Spleen (tissue), 11 donors: ENCODE data around the gene RPAIN. TPM values are rescaled to one million over a fixed set of nuclear protein-coding genes. Genes with fewer than 3 reads are reported as not detected.
A peak's percentile ranks its signal among the peaks of the same experiment; 100 is the strongest.

Experiments used
- DNase-seq: peaks from one replicate; pipeline ENCODE4 v3.0.0-alpha.2; 2020
- H3K27ac ChIP-seq, 8 donors: fragments of 200-600 bp; sonication (generic) in 7 of 8; 1 replicate in 4 of 8; 2 replicates in 4 of 8; pipeline versions ENCODE4 v1.5.0 to v1.8.0; 2016 to 2021; ENCODE audit warnings: inconsistent platforms in 4 of 8, mild to moderate bottlenecking in 4 of 8, moderate library complexity in 1 of 8
- H3K27me3 ChIP-seq, 7 donors: fragments of 200-600 bp; sonication (generic) in 6 of 7; replicated peaks in 1 of 7; 1 replicate in 4 of 7; 2 replicates in 3 of 7; pipeline versions ENCODE4 v1.5.0 to v1.8.0; 2016 to 2021; ENCODE audit warnings: inconsistent platforms in 3 of 7, mild to moderate bottlenecking in 1 of 7
- H3K36me3 ChIP-seq, 6 donors: fragments of 200-600 bp; sonication (generic) in 5 of 6; 1 replicate in 4 of 6; 2 replicates in 2 of 6; pipeline versions ENCODE4 v1.5.0 to v1.8.0; 2016 to 2021; ENCODE audit warnings: inconsistent platforms in 2 of 6
- H3K4me1 ChIP-seq, 6 donors: fragments of 200-600 bp; sonication (generic) in 5 of 6; 1 replicate in 3 of 6; 2 replicates in 3 of 6; pipeline versions ENCODE4 v1.5.0 to v1.8.0; 2016 to 2021; ENCODE audit warnings: inconsistent platforms in 3 of 6
- H3K4me3 ChIP-seq, 8 donors: fragments of 200-600 bp; sonication (generic) in 7 of 8; 1 replicate in 4 of 8; 2 replicates in 4 of 8; pipeline versions ENCODE4 v1.5.0 to v1.8.0; 2016 to 2021; ENCODE audit warnings: inconsistent platforms in 4 of 8, mild to moderate bottlenecking in 4 of 8, moderate library complexity in 2 of 8
- H3K9me3 ChIP-seq, 8 donors: fragments of 200-600 bp; sonication (generic) in 7 of 8; 1 replicate in 4 of 8; 2 replicates in 4 of 8; pipeline versions ENCODE4 v1.5.0 to v1.8.0; 2016 to 2021; ENCODE audit warnings: inconsistent platforms in 4 of 8
- CTCF ChIP-seq, 11 experiments: fragments of 200-600 bp in 7 of 11; fragments of 450-650 bp in 4 of 11; sonication (generic) in 4 of 11; IDR thresholded peaks in 8 of 11; conservative IDR thresholded peaks in 3 of 11; 1 replicate in 7 of 11; 2 replicates in 4 of 11; pipeline versions ENCODE4 v1.4.0 to v1.8.0; 2016 to 2021; ENCODE audit warnings: antibody characterized with exemption in 11 of 11, inconsistent platforms in 4 of 11, mild to moderate bottlenecking in 1 of 11
- POLR2A ChIP-seq, 3 donors: fragments of 450-650 bp; IDR thresholded peaks; one replicate each; pipeline ENCODE4 v1.5.1; 2017; ENCODE audit warnings: antibody characterized with exemption in 3 of 3, mild to moderate bottlenecking in 1 of 3
- POLR2AphosphoS5 ChIP-seq, 3 donors: sonication (generic); formaldehyde crosslinking; IDR thresholded peaks; one replicate each; pipeline ENCODE4 v1.5.1; 2017; ENCODE audit warnings: antibody characterized with exemption in 3 of 3
- WGBS, 5 donors: extraction: QIAGEN DNeasy Blood & Tissue Kit in 3 of 5; methylation state at CpG; one replicate each; pipeline versions ENCODE4 v1.1.5 to v1.1.7; 2013 to 2018; 5-methylcytosine and 5-hydroxymethylcytosine counted together
- intact Hi-C: fragments of 100-400 bp; cut with DNase I; formaldehyde crosslinking; loops from one replicate; pipeline ENCODE4 v1.15.0; 2023; ENCODE audit warnings: low total_unique reads
- polyA plus RNA-seq, 3 donors: library from polyadenylated mRNA; stranded (reverse); fragments of 200-250 nt; gene quantifications; one replicate each; pipeline ENCODE4 v1.2.1, GENCODE V29; 2013
- total RNA-seq, 7 donors: library from RNA; depleted of rRNA in 3 of 7; stranded (reverse); fragments of >200 nt in 3 of 7; fragmentation: NEBNext Ultra II Directional in 4 of 7; extraction: Animal tissue kit (Norgen Biotek cat#: 25700) in 4 of 7; gene quantifications; one replicate each; pipeline versions ENCODE4 v1.1.0 to v1.2.1, GENCODE V29; 2016 to 2021
- donor health status: healthy with polysubstance abuse.
- donor health status: DM: no; HTN: no; CAD: no; lungs with moderate emphysema.
- donor health status: DM: no; HTN: no; CAD: no.
- donor health status: Bipolar disorder and iron deficiency.
- donor health status: healthy.
- donor health status: DM: no; HTN: no; CAD: no.
- donor health status: DM: yes; HTN: yes; CAD: no.

RPAIN gene
- total and polyA plus RNA-seq, 10 donors = 30.3 to 52.3 (median 37.2) TPM

- no peak for DNase-seq
- Histone ChIP-seq H3K27me3 (no peaks in the 10 kb centered on the region), H3K9me3 (no peaks in the 10 kb centered on the region), H3K27ac (no peak overlapping the region), H3K36me3 (peaks cover 0 to 37% (median 20%) of the 10 kb centered on the region in 6 donors), H3K4me1 (peaks cover 19 to 60% (median 29%) of the 10 kb centered on the region in 6 donors), H3K4me3 (no peak overlapping the region)
- TF ChIP-seq POLR2AphosphoS5 (IDR thresholded peaks at IDR 0.05) (no peak), POLR2A (IDR thresholded peaks at IDR 0.05) (no peak), CTCF (IDR thresholded peaks at IDR 0.05 in 8 of 11, conservative IDR thresholded peaks at IDR 0.05 in 3 of 11) (no peak)
- 84 to 88% (median 86%) methylated on average over 10 of the region's 10 CpGs for WGBS, 5 donors
- intact Hi-C loops = no loop called here
Observed at GRCh38 chr17:5464717-5465507, 44.9 kb downstream of the RPAIN start.

DNA sequence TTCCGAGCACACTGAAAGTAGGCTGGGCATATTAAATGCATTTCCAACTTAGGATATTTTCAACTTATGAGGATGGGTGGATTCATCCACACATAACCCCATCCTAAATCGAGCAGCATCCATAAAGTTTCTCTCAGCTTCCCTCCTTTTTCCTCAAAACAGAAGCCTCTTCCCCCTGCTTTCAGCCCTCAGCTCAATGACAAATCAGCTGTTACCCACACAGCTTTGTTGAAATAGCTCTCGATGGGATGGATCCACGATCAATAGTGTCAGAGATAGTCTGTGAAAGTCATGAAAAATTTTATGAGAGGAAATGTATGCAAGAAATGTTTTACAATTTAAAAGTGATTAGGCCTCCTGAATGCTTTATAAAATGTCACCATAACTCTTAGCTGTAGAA is 46.3 kb downstream of the RPAIN start:
- Histone ChIP-seq H3K36me3 (peaks cover 0 to 26% (median 7%) of the 10 kb centered on the region in 6 donors), H3K27ac (no peak overlapping the region), H3K4me1 (peaks cover 19 to 60% (median 29%) of the 10 kb centered on the region in 6 donors), H3K27me3 (no peaks in the 10 kb centered on the region), H3K4me3 (peak overlapping the region in 1 of 8 donors; percentile 100), H3K9me3 (no peaks in the 10 kb centered on the region)
- intact Hi-C loops = no loop called here
- TF ChIP-seq CTCF (IDR thresholded peaks at IDR 0.05 in 8 of 11, conservative IDR thresholded peaks at IDR 0.05 in 3 of 11) = no peak
- no peak for TF ChIP-seq POLR2A (IDR thresholded peaks at IDR 0.05)
- no peak for TF ChIP-seq POLR2AphosphoS5 (IDR thresholded peaks at IDR 0.05)
- WGBS, 5 donors = 90 to 96% (median 93%) methylated on average over 4 of the region's 4 CpGs
- DNase-seq = no peak

- no peak for TF ChIP-seq CTCF (IDR thresholded peaks at IDR 0.05 in 8 of 11, conservative IDR thresholded peaks at IDR 0.05 in 3 of 11)
- DNase-seq = no peak
- H3K4me3 ChIP-seq = peak overlapping the region; percentile 91 to 100 (median 99)
Observed at GRCh38 chr17:5467416-5467815, 47.4 kb downstream of the RPAIN start.

GRCh38 chr17:5468075-5468473 is 48.1 kb downstream of the RPAIN start:
- 0 to 1% (median 1%) methylated on average over 17 of the region's 17 CpGs for WGBS, 5 donors
- Histone ChIP-seq H3K27me3 (no peaks in the 10 kb centered on the region), H3K4me3 (peak overlapping the region; percentile 91 to 100 (median 99)), H3K4me1 (peaks cover 19 to 48% (median 29%) of the 10 kb centered on the region in 6 donors), H3K9me3 (no peaks in the 10 kb centered on the region), H3K27ac (peak overlapping the region in 6 of 8 donors; percentile 79 to 88 (median 82)), H3K36me3 (peaks cover 0 to 27% (median 5%) of the 10 kb centered on the region in 6 donors)
- intact Hi-C loops = no loop called here
- TF ChIP-seq POLR2AphosphoS5 (IDR thresholded peaks at IDR 0.05) = no peak
- TF ChIP-seq POLR2A (IDR thresholded peaks at IDR 0.05) = no peak
- TF ChIP-seq CTCF (IDR thresholded peaks at IDR 0.05 in 8 of 11, conservative IDR thresholded peaks at IDR 0.05 in 3 of 11) = no peak
- DNase-seq = no peak

More at GRCh38 chr17:5467416-5467815, 47.4 kb downstream of the RPAIN start:
- Histone ChIP-seq H3K4me1 (peaks cover 19 to 55% (median 29%) of the 10 kb centered on the region in 6 donors), H3K9me3 (no peaks in the 10 kb centered on the region), H3K27ac (no peak overlapping the region), H3K36me3 (peaks cover 0 to 26% (median 4%) of the 10 kb centered on the region in 6 donors), H3K27me3 (no peaks in the 10 kb centered on the region)
- WGBS, 5 donors = 13 to 20% (median 19%) methylated on average over 8 of the region's 8 CpGs
- intact Hi-C loops = no loop called here
